Prostate gland (tissue), 2 donors: ENCODE data around the gene GPD1. TPM values are rescaled to one million over a fixed set of nuclear protein-coding genes. Genes with fewer than 3 reads are reported as not detected.
A peak's percentile ranks its signal among the peaks of the same experiment; 100 is the strongest.

Experiments
- DNase-seq: peaks from one replicate; pipeline ENCODE4 v3.0.0-alpha.2; 2019; ENCODE audit warnings: low spot score
- H3K27ac ChIP-seq, 2 donors: fragments of 200-600 bp; sonication (generic); 2 replicates each; pipeline ENCODE4 v1.5.1; 2017 to 2019
- H3K27me3 ChIP-seq: fragments of 200-600 bp; sonication (generic); replicated peaks from 2 replicates; pipeline ENCODE4 v1.5.1; 2019; ENCODE audit not compliant: insufficient read depth
- H3K36me3 ChIP-seq, 2 donors: fragments of 200-600 bp; sonication (generic); 1 replicate in 1 of 2; 2 replicates in 1 of 2; pipeline versions ENCODE4 v1.5.1 to v1.8.1; 2017 to 2019
- H3K4me1 ChIP-seq: fragments of 200-600 bp; sonication (generic); replicated peaks from 2 replicates; pipeline ENCODE4 v1.5.1; 2019
- H3K4me3 ChIP-seq, 2 donors: fragments of 200-600 bp; sonication (generic); 2 replicates each; pipeline ENCODE4 v1.5.1; 2017 to 2019
- H3K9me3 ChIP-seq: fragments of 200-600 bp; sonication (generic); 2 replicates; pipeline ENCODE4 v1.5.1; 2017
- CTCF ChIP-seq, 4 experiments: fragments of 200-600 bp in 2 of 4; fragments of 450-650 bp in 2 of 4; sonication (generic) in 2 of 4; IDR thresholded peaks; 1 replicate in 3 of 4; 2 replicates in 1 of 4; pipeline ENCODE4 v1.5.1; 2016 to 2019; ENCODE audit warnings: antibody characterized with exemption in 4 of 4, mild to moderate bottlenecking in 2 of 4, moderate library complexity in 2 of 4
- POLR2A ChIP-seq: fragments of 450-650 bp; IDR thresholded peaks from one replicate; pipeline ENCODE4 v1.6.1; 2016; ENCODE audit warnings: antibody characterized with exemption, mild to moderate bottlenecking
- POLR2AphosphoS5 ChIP-seq: sonication (generic); formaldehyde crosslinking; IDR thresholded peaks from one replicate; pipeline ENCODE4 v1.6.1; 2017; ENCODE audit warnings: antibody characterized with exemption
- WGBS: methylation state at CpG from one replicate; pipeline ENCODE4 v1.1.5; 2018; 5-methylcytosine and 5-hydroxymethylcytosine counted together
- intact Hi-C: fragments of 100-400 bp; cut with DNase I; formaldehyde crosslinking; loops from one replicate; pipeline ENCODE4 v1.14.2; 2022
- total RNA-seq, 2 donors: library from RNA; depleted of rRNA; stranded (reverse); fragments of >200 nt; gene quantifications; one replicate each; pipeline ENCODE4 v1.1.0, GENCODE V29; 2016

Gene GPD1
- 1 to 10 TPM in 1 of 2 donors, under 1 TPM in 1; 0.27 to 3.4 TPM for total RNA-seq

- H3K36me3 ChIP-seq = peaks cover 0 to 8% of the 10 kb centered on the region in 2 donors
- no peaks in the 10 kb centered on the region for H3K27me3 ChIP-seq
- TF ChIP-seq CTCF (IDR thresholded peaks at IDR 0.05) (peak in 2 of 4 experiments; percentile 11 to 23), POLR2A (peak; percentile 57), POLR2AphosphoS5 (peak; percentile 82)
- intact Hi-C loops = loop anchor here (10.0 kb wide), 1 partner anchor 211 kb away; no protein-coding TSS in a partner anchor
- 18% methylated on average over 13 of the region's 13 CpGs for WGBS
- DNase-seq = peak; percentile 77
- no peak within 1 kb of the TSS for H3K4me3 ChIP-seq
- peaks cover 5% of the 10 kb centered on the region for H3K4me1 ChIP-seq
- no peak within 1 kb of the TSS for H3K27ac ChIP-seq
- no peaks in the 10 kb centered on the region for H3K9me3 ChIP-seq
These were observed at the start of gene GPD1 for GRCh38 chr12:50103767-50104321. Gene GPD1 (plus strand): TSS chr12:50104008. CDS start chr12:50104051, 43 bp downstream.

DNA sequence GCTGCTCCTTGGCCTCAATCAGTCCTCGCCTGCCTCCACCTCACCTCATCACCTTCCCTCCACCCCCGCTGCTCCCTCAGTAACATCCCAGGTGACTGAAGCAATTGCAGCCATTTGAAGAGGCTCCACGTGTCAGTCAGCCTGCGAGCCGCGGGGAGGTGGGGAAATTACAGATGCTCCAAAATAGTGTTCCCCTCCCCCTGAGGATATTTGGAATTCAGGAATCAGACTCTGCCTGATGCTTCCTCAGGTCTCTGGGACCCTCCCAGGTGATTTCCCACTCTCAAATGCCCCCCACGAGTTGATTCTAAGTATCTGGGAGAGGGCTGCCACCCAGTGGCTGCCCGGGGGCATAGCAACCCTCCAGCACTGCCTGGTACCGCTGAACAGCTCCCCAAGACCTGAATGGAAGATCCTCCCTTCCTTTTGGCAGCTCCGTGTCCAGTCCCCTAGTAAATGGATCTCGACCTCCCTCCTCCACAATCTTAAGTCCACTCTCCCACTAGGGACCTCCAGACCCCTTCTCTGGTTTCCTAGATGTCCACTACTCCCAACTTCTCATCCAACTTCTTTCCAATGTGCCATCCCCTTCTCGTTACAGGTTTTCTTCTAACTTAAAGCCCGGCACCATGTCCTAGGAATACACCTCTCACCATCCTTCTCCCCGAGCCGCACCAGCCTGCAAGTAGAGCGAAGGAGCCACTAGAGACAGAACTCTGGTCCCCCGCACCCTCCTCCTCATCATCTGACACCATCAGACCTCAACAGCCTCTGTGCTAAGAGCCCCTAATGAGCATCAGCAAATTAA lies 47.8 kb upstream of the GPD1 start:
- TF ChIP-seq POLR2AphosphoS5 (no peak), POLR2A (no peak), CTCF (IDR thresholded peaks at IDR 0.05) (peak; percentile 74 to 91 (median 79))
- intact Hi-C loops = loop anchor here (5.0 kb wide), 1 partner anchor 89 kb away; no protein-coding TSS in a partner anchor
- no peaks in the 10 kb centered on the region for H3K36me3 ChIP-seq
- H3K4me1 ChIP-seq = no peaks in the 10 kb centered on the region
- H3K4me3 ChIP-seq = no peak overlapping the region
- no peaks in the 10 kb centered on the region for H3K27me3 ChIP-seq
- DNase-seq = peak; percentile 20
- 15% methylated on average over 17 of the region's 17 CpGs for WGBS
- no peaks in the 10 kb centered on the region for H3K9me3 ChIP-seq
- no peak overlapping the region for H3K27ac ChIP-seq

DNA sequence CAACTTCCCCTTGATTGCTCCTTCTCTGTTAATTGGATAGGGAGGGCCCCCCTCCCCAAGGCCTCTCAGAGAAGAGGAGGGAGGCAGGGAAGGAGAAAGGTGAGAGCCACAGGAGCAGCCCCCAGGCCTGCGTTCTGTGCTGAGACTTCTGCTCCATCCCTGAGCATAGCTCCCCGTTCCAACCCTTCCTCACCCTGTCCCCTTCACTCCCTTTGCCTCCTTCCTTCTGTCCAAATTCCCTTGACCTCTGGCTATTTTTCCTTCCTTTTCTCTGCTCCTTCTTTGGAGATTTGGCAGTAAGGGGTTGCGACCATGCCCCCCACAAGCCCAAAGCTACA lies 47.2 kb upstream of the GPD1 start:
- Histone ChIP-seq H3K27me3 (no peaks in the 10 kb centered on the region), H3K27ac (no peak overlapping the region), H3K4me3 (peak overlapping the region in 1 of 2 donors; percentile 58), H3K36me3 (no peaks in the 10 kb centered on the region), H3K4me1 (no peaks in the 10 kb centered on the region), H3K9me3 (no peaks in the 10 kb centered on the region)
- TF ChIP-seq POLR2AphosphoS5 (no peak), CTCF (IDR thresholded peaks at IDR 0.05) (no peak), POLR2A (no peak)
- DNase-seq = no peak
- intact Hi-C loops = loop anchor here (5.0 kb wide), 1 partner anchor 89 kb away; no protein-coding TSS in a partner anchor
- 28% methylated on average over 3 of the region's 3 CpGs for WGBS

- TF ChIP-seq POLR2A (no peak), POLR2AphosphoS5 (no peak), CTCF (IDR thresholded peaks at IDR 0.05) (peak in 3 of 4 experiments; percentile 2 to 27 (median 6))
- Histone ChIP-seq H3K27me3 (no peaks in the 10 kb centered on the region), H3K4me1 (no peaks in the 10 kb centered on the region), H3K36me3 (no peaks in the 10 kb centered on the region), H3K4me3 (peak within 1 kb of the TSS; percentile 58 to 60), H3K27ac (peak within 1 kb of the TSS; percentile 79), H3K9me3 (no peaks in the 10 kb centered on the region)
- intact Hi-C loops = loop anchor here (5.0 kb wide), 1 partner anchor 90 kb away; no protein-coding TSS in a partner anchor
- peak; percentile 66 for DNase-seq
- WGBS = 1% methylated on average over 51 of the region's 88 CpGs
These were observed 46.6 kb upstream of the GPD1 start, which contains the start of gene ASIC1 for GRCh38 chr12:50057000-50057841. Gene ASIC1 (plus strand): TSS chr12:50057596. CDS start chr12:50058767, 1,171 bp downstream.
